Measurements from ENCODE around the gene KLHL4. TPM values are rescaled to one million over a fixed set of nuclear protein-coding genes. Genes with fewer than 3 reads are reported as not detected.
A peak's percentile ranks its signal among the peaks of the same experiment; 100 is the strongest.
"Not testable (repeated sequence)": the region's sequence is repeated elsewhere in the genome, so short reads cannot be mapped to it uniquely, and the experiment has no call there.

Gene KLHL4
- polyA plus RNA-seq, 1 experiment = 0.33 TPM

GRCh38 chrX:87664381-87664780, 146.8 kb downstream of the KLHL4 start:
- POLR2A ChIA-PET = no interaction called here
- Histone ChIP-seq H3K4me3 (ENCODE audit: low read depth, low read length) (no peak overlapping the region), H3K27ac (ENCODE audit: low read depth, low read length) (no peak overlapping the region), H3K9me3 (ENCODE audit: control insufficient read depth, insufficient read depth, low read length) (no peaks in the 10 kb centered on the region), H3K27me3 (ENCODE audit: control insufficient read depth, insufficient read depth, low read length) (no peaks in the 10 kb centered on the region)
- CTCF ChIA-PET = interaction anchor here (1.4 kb wide), 1 partner anchor 326 kb away, joined by 4 read pairs; no protein-coding TSS in a partner anchor
- TF ChIP-seq CTCF (IDR thresholded peaks at IDR 0.05; ENCODE audit: low read depth, low read length) = peak; percentile 24
- no peak for DNase-seq (ENCODE audit: low read depth, low spot score)

GRCh38 chrX:87679849-87680248, 162.2 kb downstream of the KLHL4 start:
- no peak for TF ChIP-seq CTCF (IDR thresholded peaks at IDR 0.05; ENCODE audit: low read depth, low read length)
- DNase-seq (ENCODE audit: low read depth, low spot score) = no peak
- POLR2A ChIA-PET = no interaction called here
- Histone ChIP-seq H3K9me3 (ENCODE audit: control insufficient read depth, insufficient read depth, low read length) (no peaks in the 10 kb centered on the region), H3K4me3 (ENCODE audit: low read depth, low read length) (no peak overlapping the region), H3K27me3 (ENCODE audit: control insufficient read depth, insufficient read depth, low read length) (no peaks in the 10 kb centered on the region), H3K27ac (ENCODE audit: low read depth, low read length) (no peak overlapping the region)
- CTCF ChIA-PET = no interaction called here

- no peak for TF ChIP-seq CTCF (IDR thresholded peaks at IDR 0.05; ENCODE audit: low read depth, low read length)
- no peak overlapping the region for H3K27ac ChIP-seq (ENCODE audit: low read depth, low read length)
- ChIA-PET CTCF (no interaction called here), POLR2A (no interaction called here)
- H3K9me3 ChIP-seq (ENCODE audit: control insufficient read depth, insufficient read depth, low read length) = no peaks in the 10 kb centered on the region
- no peak overlapping the region for H3K4me3 ChIP-seq (ENCODE audit: low read depth, low read length)
- DNase-seq (ENCODE audit: low read depth, low spot score) = no peak
- H3K27me3 ChIP-seq (ENCODE audit: control insufficient read depth, insufficient read depth, low read length) = no peaks in the 10 kb centered on the region
Observed at GRCh38 chrX:87687703-87688102, 170.1 kb downstream of the KLHL4 start.

GRCh38 chrX:87688113-87688748, 170.6 kb downstream of the KLHL4 start:
- CTCF ChIA-PET; H3K4me3 ChIP-seq (ENCODE audit: low read depth, low read length): not testable (repeated sequence)

GRCh38 chrX:87689218-87689617, 171.6 kb downstream of the KLHL4 start:
- H3K27me3 ChIP-seq (ENCODE audit: control insufficient read depth, insufficient read depth, low read length); H3K4me3 ChIP-seq (ENCODE audit: low read depth, low read length); CTCF ChIA-PET; H3K27ac ChIP-seq (ENCODE audit: low read depth, low read length); POLR2A ChIA-PET; DNase-seq (ENCODE audit: low read depth, low spot score); H3K9me3 ChIP-seq (ENCODE audit: control insufficient read depth, insufficient read depth, low read length): not testable (repeated sequence)

More at GRCh38 chrX:87688113-87688748, 170.6 kb downstream of the KLHL4 start:
- POLR2A ChIA-PET; H3K27ac ChIP-seq (ENCODE audit: low read depth, low read length); H3K27me3 ChIP-seq (ENCODE audit: control insufficient read depth, insufficient read depth, low read length); H3K9me3 ChIP-seq (ENCODE audit: control insufficient read depth, insufficient read depth, low read length); DNase-seq (ENCODE audit: low read depth, low spot score): not testable (repeated sequence)

- Histone ChIP-seq H3K4me3 (ENCODE audit: low read depth, low read length) (no peak overlapping the region), H3K27ac (ENCODE audit: low read depth, low read length) (no peak overlapping the region), H3K9me3 (ENCODE audit: control insufficient read depth, insufficient read depth, low read length) (no peaks in the 10 kb centered on the region), H3K27me3 (ENCODE audit: control insufficient read depth, insufficient read depth, low read length) (no peaks in the 10 kb centered on the region)
- TF ChIP-seq CTCF (IDR thresholded peaks at IDR 0.05; ENCODE audit: low read depth, low read length) = no peak
- no peak for DNase-seq (ENCODE audit: low read depth, low spot score)
- CTCF ChIA-PET = no interaction called here
- POLR2A ChIA-PET = no interaction called here
Observed at GRCh38 chrX:87693204-87693603, 175.6 kb downstream of the KLHL4 start.

Measured in AG04450 (cell line).